Left lung (tissue), 10 donors: ENCODE data around the gene ZNF280B. TPM values are rescaled to one million over a fixed set of nuclear protein-coding genes. Genes with fewer than 3 reads are reported as not detected.

Experiments
- ATAC-seq: fragments of 200-7000 bp; cut with Tn5 transposase; one replicate; pipeline ENCODE4 v1.9.1; 2020; ENCODE audit warnings: moderate library complexity
- DNase-seq, 4 donors: peaks; one replicate each; pipeline ENCODE4 v3.0.0-alpha.2; 2013 to 2020
- H3K27ac ChIP-seq, 2 donors: fragments of 200-600 bp; sonication (generic) in 1 of 2; one replicate each; pipeline versions ENCODE4 v1.5.0 to v1.8.0; 2020 to 2021
- H3K27me3 ChIP-seq, 2 donors: fragments of 200-600 bp; sonication (generic) in 1 of 2; one replicate each; pipeline versions ENCODE4 v1.5.0 to v1.8.0; 2020 to 2021
- H3K36me3 ChIP-seq, 2 donors: fragments of 200-600 bp; sonication (generic) in 1 of 2; one replicate each; pipeline versions ENCODE4 v1.5.0 to v1.8.0; 2020 to 2021
- H3K4me1 ChIP-seq, 2 donors: fragments of 200-600 bp; one replicate each; pipeline ENCODE4 v1.8.0; 2021
- H3K4me3 ChIP-seq, 2 donors: fragments of 200-600 bp; sonication (generic) in 1 of 2; one replicate each; pipeline versions ENCODE4 v1.5.0 to v1.8.0; 2020 to 2021; ENCODE audit warnings: mild to moderate bottlenecking in 1 of 2
- H3K9me3 ChIP-seq, 2 donors: fragments of 200-600 bp; sonication (generic) in 1 of 2; one replicate each; pipeline versions ENCODE4 v1.5.0 to v1.8.0; 2020 to 2021
- intact Hi-C, 2 donors: fragments of 100-400 bp; cut with DNase I; formaldehyde crosslinking; loops; one replicate each; pipeline versions ENCODE4 v1.11.2 to v1.14.2; 2022
- polyA plus RNA-seq, 6 donors: library from polyadenylated mRNA; unstranded; fragments of 120-200 nt; gene quantifications; one replicate each; pipeline ENCODE4 v1.2.1, GENCODE V29; 2013; ENCODE audit not compliant: insufficient read length in 6 of 6
- total RNA-seq, 2 donors: library from RNA; stranded (reverse); fragmentation: NEBNext Ultra II Directional; extraction: Animal tissue kit (Norgen Biotek cat#: 25700); gene quantifications; one replicate each; pipeline ENCODE4 v1.2.1, GENCODE V29; 2021
- TF ChIP-seq, protein P1 (sequence below), 2 donors: fragments of 200-600 bp; sonication (generic) in 1 of 2; IDR thresholded peaks; one replicate each; pipeline versions ENCODE4 v1.5.0 to v1.8.0; 2021; ENCODE audit warnings: antibody characterized with exemption in 2 of 2
- donor health status: DM: no; HTN: yes; CAD: no.
- donor health status: DM: no; HTN: no; CAD: no.

ZNF280B gene
- total and polyA plus RNA-seq, 8 donors: 0.65 to 4.4 (median 3.8) TPM

DNA sequence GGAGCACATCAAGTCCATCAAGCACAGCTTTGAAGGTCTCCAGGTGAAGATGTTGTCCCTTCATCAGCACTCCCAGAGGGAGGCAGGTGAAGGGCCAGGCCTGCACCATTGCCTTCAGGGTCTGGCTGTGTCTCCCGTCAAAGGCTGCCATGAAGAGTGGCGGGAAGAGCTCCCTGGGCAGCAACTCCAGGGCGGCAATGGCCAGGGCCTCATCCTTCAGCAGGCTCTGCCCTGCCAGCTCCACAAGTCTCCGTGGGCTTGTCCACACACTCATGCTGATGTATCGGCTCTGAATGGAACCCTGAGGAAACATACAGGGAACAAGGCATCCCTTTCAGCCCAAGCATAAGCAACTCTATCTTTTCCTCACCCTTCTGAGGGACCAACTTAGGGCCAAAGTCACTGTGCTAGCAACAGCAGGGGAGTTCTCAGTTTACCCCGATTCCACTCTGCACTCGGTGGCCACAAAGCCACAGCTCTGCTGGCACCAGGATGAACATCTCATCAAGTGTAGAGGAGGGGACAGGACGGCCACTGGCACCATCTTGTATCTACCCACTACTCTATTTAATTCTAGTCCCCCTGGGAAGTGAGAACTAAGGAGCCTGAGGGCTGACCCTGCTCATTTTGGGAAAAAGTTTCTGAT lies 42.4 kb upstream of the ZNF280B start:
- Histone ChIP-seq H3K27ac (no peak overlapping the region), H3K36me3 (no peaks in the 10 kb centered on the region), H3K4me1 (no peaks in the 10 kb centered on the region), H3K4me3 (no peak overlapping the region), H3K9me3 (no peaks in the 10 kb centered on the region), H3K27me3 (peaks cover 0 to 6% of the 10 kb centered on the region in 2 donors)
- no peak for DNase-seq
- no peak for ATAC-seq
- intact Hi-C loops: no loop called here
- TF ChIP-seq, protein P1, sequence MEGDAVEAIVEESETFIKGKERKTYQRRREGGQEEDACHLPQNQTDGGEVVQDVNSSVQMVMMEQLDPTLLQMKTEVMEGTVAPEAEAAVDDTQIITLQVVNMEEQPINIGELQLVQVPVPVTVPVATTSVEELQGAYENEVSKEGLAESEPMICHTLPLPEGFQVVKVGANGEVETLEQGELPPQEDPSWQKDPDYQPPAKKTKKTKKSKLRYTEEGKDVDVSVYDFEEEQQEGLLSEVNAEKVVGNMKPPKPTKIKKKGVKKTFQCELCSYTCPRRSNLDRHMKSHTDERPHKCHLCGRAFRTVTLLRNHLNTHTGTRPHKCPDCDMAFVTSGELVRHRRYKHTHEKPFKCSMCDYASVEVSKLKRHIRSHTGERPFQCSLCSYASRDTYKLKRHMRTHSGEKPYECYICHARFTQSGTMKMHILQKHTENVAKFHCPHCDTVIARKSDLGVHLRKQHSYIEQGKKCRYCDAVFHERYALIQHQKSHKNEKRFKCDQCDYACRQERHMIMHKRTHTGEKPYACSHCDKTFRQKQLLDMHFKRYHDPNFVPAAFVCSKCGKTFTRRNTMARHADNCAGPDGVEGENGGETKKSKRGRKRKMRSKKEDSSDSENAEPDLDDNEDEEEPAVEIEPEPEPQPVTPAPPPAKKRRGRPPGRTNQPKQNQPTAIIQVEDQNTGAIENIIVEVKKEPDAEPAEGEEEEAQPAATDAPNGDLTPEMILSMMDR (IDR thresholded peaks at IDR 0.05): no peak

DNA sequence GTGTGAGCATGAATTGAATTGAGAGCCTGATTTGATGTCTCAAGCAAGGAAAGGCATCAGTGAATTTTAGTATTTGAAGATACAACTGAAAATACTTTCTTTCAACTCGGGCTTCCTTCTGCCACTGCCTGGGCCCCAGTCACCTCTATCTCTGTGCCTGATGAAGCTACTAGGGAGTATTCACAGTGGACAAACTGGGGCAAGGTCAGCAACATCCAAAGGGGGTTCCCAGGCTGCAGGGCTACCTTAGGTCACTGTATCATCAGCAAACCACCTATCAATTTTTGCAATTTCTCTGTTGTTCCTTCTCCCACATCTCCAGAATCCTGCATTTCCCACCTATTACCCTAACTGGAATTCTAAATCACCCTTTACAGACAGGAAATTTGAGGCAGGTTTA lies 40.4 kb upstream of the ZNF280B start:
- H3K27me3 ChIP-seq: peaks cover 0 to 6% of the 10 kb centered on the region in 2 donors
- DNase-seq: no peak
- TF ChIP-seq, protein P1 (IDR thresholded peaks at IDR 0.05): no peak
- no peak overlapping the region for H3K27ac ChIP-seq
- H3K9me3 ChIP-seq: no peaks in the 10 kb centered on the region
- no peaks in the 10 kb centered on the region for H3K4me1 ChIP-seq
- H3K36me3 ChIP-seq: no peaks in the 10 kb centered on the region
- no peak overlapping the region for H3K4me3 ChIP-seq
- intact Hi-C loops: no loop called here
- no peak for ATAC-seq

DNA sequence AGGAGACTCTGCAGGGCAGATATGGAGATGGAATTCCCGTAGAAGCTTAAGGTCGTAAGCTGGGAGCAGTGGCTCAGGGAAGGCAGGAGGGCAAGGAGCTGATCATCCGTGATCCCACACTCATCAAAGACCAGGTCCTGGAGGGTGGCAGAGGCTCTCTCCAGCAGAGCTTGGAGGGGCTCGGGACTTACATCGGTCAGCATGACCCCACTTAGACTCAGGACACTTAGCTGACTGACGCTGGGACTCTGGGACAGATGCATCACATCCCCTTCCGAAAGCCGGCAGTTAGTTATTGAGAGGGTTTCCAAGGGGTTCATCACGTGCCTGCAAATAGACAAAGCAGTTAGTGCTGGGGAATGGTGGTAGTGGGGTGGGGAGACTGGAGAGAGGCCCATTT lies 39.8 kb upstream of the ZNF280B start:
- no peaks in the 10 kb centered on the region for H3K9me3 ChIP-seq
- DNase-seq: no peak
- intact Hi-C loops: no loop called here
- H3K27me3 ChIP-seq: peaks cover 0 to 6% of the 10 kb centered on the region in 2 donors
- TF ChIP-seq, protein P1 (IDR thresholded peaks at IDR 0.05): no peak
- no peaks in the 10 kb centered on the region for H3K4me1 ChIP-seq
- H3K27ac ChIP-seq: no peak overlapping the region
- no peaks in the 10 kb centered on the region for H3K36me3 ChIP-seq
- no peak overlapping the region for H3K4me3 ChIP-seq
- no peak for ATAC-seq

DNA sequence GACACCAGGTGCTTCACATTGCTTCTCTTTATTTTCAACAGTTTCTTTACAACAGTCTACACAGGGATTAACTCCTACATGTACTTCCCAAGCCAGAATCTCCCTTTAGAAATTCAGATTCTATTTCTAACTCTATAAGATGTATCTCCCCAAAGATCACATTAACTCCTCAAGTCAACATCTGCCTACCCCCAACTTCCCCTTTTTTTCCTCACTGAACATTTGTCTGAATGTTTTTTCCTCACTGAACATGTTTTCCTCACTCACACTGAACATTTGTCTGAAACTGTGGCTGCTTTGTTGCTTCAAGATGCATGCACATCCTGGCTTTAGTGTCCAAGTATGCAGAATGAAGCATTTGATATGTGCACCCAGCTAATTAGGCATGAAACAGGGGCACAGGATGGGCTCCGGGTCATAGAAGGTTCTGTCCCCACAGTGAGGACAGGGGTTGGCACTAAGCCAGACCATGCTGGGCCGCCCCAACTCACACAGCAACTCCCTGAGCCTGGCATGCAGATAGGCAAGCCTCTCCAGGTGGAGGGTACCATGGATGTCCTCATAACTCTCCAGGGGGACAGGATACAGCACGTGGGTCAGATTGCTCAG lies 39.3 kb upstream of the ZNF280B start:
- Histone ChIP-seq H3K36me3 (no peaks in the 10 kb centered on the region), H3K27ac (no peak overlapping the region), H3K4me1 (no peaks in the 10 kb centered on the region), H3K9me3 (no peaks in the 10 kb centered on the region), H3K27me3 (peaks cover 0 to 6% of the 10 kb centered on the region in 2 donors), H3K4me3 (no peak overlapping the region)
- intact Hi-C loops: no loop called here
- no peak for ATAC-seq
- no peak for DNase-seq
- TF ChIP-seq, protein P1 (IDR thresholded peaks at IDR 0.05): no peak

DNA sequence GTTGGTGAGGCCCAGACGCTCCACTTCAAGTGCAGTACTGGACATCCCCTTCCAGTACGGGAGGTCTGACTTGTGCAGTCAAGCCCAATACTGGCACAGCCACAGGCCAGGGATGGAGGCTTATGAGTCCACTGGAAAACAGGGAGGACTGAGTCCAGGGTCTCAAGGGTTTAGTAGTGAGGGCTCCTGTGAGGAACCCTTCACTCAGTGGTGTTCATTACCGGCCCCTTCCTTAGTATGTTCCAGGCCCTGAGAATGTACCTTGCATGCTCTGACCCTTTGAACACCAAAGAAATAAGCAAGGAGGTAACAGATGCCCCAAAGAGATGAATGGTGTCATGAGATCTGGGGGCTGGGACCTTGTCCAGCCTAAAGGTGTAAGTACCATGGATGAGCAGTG lies 38.7 kb upstream of the ZNF280B start:
- TF ChIP-seq, protein P1 (IDR thresholded peaks at IDR 0.05): no peak

More for the DNA sequence above, 38.7 kb upstream of the ZNF280B start:
- intact Hi-C loops: no loop called here
- Histone ChIP-seq H3K27ac (no peak overlapping the region), H3K36me3 (no peaks in the 10 kb centered on the region), H3K4me1 (no peaks in the 10 kb centered on the region), H3K4me3 (no peak overlapping the region), H3K9me3 (no peaks in the 10 kb centered on the region), H3K27me3 (peaks cover 0 to 6% of the 10 kb centered on the region in 2 donors)
- ATAC-seq: no peak
- no peak for DNase-seq
